NOMO-1 (cell line): ENCODE results near the gene PRSS48.
"Not testable (repeated sequence)": the region's sequence is repeated elsewhere in the genome, so short reads cannot be mapped to it uniquely, and the experiment has no call there.

Experiments used
- DNase-seq, 2 experiments: peaks; one replicate each; lab custom pipeline; 2025; ENCODE audit not compliant: unreplicated experiment in 2 of 2; lab: John Stamatoyannopoulos, UW

The PRSS48 gene

GRCh38 chr4:151315212-151315886 lies 38.4 kb downstream of the PRSS48 start:
- DNase-seq: no peak

GRCh38 chr4:151316645-151317044 lies 39.7 kb downstream of the PRSS48 start:
- no peak for DNase-seq

GRCh38 chr4:151318307-151319006 lies 41.5 kb downstream of the PRSS48 start:
- DNase-seq: no peak

- DNase-seq: no peak
Measured at GRCh38 chr4:151319490-151319889, 42.5 kb downstream of the PRSS48 start.

- DNase-seq: no peak
Measured at GRCh38 chr4:151321586-151321985, 44.6 kb downstream of the PRSS48 start.

- DNase-seq: not testable (repeated sequence)
Measured at GRCh38 chr4:151322161-151322560, 45.2 kb downstream of the PRSS48 start.

- DNase-seq: no peak
Measured at GRCh38 chr4:151322570-151322969, 45.6 kb downstream of the PRSS48 start.

GRCh38 chr4:151323667-151324066 lies 46.7 kb downstream of the PRSS48 start:
- DNase-seq: no peak

GRCh38 chr4:151324124-151324751 lies 47.3 kb downstream of the PRSS48 start:
- DNase-seq: no peak

- no peak for DNase-seq
Measured at GRCh38 chr4:151324752-151325110, 47.8 kb downstream of the PRSS48 start.

- DNase-seq: no peak
Measured at GRCh38 chr4:151325111-151325948, 48.4 kb downstream of the PRSS48 start, which contains the start of gene SH3D19. Gene SH3D19, minus strand, starts transcription at chr4:151325605. Its CDS starts 253 bp downstream, at chr4:151325352.

GRCh38 chr4:151325949-151326246 lies 48.9 kb downstream of the PRSS48 start:
- DNase-seq: no peak

- DNase-seq: no peak
Measured at GRCh38 chr4:151329217-151330007, 52.5 kb downstream of the PRSS48 start.

- DNase-seq: no peak
Measured at GRCh38 chr4:151331276-151332042, 54.5 kb downstream of the PRSS48 start.

- no peak for DNase-seq
Measured at GRCh38 chr4:151339467-151339866, 62.5 kb downstream of the PRSS48 start.

- DNase-seq: no peak
Measured at GRCh38 chr4:151340751-151341385, 63.9 kb downstream of the PRSS48 start.
